Measurements from ENCODE around the gene PIGT.

DNA sequence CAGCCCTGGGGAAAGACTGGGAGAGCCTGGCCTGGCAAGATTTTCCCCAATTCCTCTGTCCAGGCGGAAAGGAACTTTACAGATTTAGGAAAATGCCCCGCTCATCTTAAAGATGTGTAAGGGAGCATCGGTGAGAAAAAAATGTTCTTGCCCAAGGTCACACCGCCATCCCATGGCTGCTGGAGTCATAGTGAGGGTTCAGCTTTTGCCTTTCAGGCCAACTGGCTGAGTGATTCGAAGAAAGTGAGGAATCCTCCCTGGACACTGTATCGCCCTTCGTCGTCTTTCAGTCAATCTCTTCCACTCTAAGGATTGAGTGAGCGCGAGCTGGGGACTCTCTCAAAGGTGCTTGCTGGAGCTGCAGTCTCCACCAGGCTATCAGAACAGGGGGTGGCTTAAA, 55.0 kb downstream of the PIGT start:
- no peak for TF ChIP-seq GATA2 (IDR thresholded peaks at IDR 0.05; ENCODE audit: low read depth, low read length)
- no peak for TF ChIP-seq GATA3 (IDR thresholded peaks at IDR 0.05; ENCODE audit: low read depth, low read length)
